GM21381 (cell line): ENCODE data around the gene HES2.
"Not testable (repeated sequence)": the region's sequence is repeated elsewhere in the genome, so short reads cannot be mapped to it uniquely, and the experiment has no call there.

Experiments
- ATAC-seq: cut with Tn5 transposase; IDR thresholded peaks from one replicate; pipeline ENCODE4 v1.9.1; 2021; ENCODE audit warnings: mild to moderate bottlenecking, moderate library complexity; ENCODE audit not compliant: unreplicated experiment

HES2 gene

DNA sequence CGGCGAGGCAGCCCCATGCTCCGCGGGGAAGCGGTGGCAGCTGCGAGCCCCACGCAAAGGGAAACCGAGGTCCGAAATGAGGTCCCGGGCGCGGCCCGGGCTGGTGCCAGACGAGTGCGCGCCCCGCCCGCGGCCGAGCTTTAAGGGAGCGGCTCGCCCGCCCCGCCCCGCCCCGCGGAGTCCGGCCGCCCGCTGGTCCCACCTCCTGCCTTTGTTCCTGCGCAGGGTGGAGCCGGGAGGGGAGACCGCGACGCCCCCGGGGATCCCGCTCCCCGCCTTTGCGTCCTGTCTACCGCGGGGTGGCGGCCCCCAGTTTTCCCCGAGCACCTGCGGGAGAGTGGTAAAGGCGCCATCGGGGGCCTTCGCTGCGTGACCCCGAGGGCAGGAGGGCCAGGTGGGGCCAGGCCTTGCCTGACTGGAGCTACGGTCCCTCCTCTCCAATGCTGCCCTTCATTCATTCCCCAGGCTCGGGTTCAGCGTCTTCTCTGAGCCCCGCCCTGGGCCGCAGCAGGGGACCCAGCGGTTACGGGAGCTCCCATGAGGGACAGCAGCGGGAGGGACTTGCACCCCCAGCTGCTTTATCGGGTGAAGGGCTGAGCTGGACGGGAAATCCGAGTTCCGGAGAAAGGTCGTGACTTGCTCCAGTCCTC lies at the start of gene HES2:
Gene HES2, minus strand, starts transcription at position 116 of the 650 bp plus-strand sequence. Its CDS starts 99 bp downstream, at position 17.
- no peak for ATAC-seq

GRCh38 chr1:6468729-6469461 lies 49.2 kb upstream of the HES2 start:
- ATAC-seq: no peak

DNA sequence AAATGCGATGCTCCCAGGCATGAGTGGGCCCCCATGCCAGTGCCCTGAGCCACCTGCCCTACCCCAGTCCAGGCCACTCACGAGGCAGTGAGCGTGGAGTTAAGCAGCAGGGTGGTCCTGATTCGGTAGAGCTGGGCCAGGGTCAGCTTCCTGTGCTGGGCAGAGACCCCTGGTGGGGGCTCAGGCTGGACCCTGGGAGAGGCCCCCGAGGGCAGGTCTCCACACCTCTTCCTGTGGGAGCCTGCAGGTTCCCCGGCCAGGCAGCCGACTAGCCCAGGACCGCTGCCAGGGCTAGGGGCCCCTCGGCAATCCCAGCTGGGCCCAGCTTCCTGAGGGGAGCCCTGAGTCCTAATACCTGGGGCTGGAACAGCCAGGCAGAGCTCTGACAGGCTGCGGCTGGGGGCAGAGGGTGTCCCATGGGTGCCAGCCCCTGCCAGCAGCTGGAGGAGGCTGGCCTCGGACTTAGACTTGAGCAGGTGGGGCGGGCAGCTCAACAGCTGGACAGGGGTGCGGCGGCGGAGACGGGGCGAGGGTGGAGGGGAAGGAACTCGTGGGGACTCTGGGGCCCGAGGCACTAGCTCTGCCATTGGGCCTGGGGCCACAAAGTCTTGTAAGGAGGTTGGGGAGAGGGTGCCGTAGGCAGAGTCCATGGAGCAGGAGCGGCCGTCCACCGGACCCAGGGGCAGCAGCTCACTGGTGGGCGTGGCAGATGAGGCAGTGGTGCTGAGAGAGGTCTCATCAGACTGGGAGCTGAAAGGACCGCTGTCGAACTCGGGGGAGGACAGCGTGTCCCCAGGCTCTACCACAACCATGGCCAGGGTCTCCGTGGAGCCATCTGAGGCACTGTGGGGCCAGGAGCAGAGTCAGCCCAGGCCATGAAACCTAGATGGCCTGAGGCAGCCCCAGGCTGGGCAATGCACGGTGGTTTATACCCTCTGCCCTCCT lies 48.3 kb upstream of the HES2 start:
- ATAC-seq: no peak

- ATAC-seq: no peak
Observed at GRCh38 chr1:6467224-6467623, 47.5 kb upstream of the HES2 start.

DNA sequence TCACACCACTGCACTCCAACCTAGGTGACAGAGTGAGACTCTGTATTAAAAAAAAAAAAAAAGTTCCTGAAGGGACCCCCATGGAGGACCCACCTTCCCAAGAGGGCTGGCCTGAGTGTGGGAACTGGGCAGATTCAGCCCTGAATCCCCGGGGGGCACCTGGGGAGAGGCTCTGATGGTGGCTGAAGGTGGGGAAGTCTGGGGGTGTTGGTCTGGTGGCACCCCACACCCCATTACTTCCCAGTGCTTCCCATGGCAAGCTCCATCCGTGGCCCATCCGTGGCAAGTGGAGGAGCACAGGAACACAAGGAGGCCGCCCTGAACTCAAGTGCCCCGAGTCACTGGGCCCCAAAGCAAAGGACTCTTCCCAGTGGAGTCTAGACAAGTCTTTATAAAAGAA lies 47.0 kb upstream of the HES2 start:
- ATAC-seq: no peak

- ATAC-seq: no peak
Observed at GRCh38 chr1:6466023-6466422, 46.3 kb upstream of the HES2 start, which contains the start of gene TNFRSF25. Gene TNFRSF25, minus strand, starts transcription at chr1:6466173. Its CDS starts 66 bp downstream, at chr1:6466107.

DNA sequence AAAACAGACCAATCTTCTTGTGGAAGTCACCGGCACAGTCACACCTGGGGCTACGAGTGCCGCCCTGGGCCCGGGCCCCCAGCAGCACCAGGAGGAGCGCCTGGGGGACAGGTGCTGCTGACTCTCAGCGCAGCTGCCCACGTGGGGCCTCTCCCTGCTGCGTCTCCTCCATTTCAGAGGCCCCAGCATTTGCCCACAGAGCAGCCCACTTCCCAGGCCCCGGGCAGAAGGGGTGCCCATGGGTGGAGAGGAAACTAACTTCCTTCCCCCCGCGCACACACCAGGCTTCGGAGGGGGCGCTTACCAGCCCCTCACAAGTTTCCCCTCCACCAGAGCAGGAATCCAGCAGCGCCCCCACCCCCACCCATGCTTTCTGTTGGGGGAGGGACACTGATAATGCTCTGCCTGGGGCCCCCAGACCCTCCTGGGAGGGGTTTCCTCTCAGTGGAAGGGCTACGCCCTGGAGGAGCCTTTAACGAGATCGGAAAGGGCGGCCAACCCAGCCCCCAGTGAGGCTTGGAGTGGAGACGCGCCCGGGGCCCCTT lies 45.8 kb upstream of the HES2 start:
- no peak for ATAC-seq

- ATAC-seq: no peak
Observed at GRCh38 chr1:6464915-6465314, 45.2 kb upstream of the HES2 start.

DNA sequence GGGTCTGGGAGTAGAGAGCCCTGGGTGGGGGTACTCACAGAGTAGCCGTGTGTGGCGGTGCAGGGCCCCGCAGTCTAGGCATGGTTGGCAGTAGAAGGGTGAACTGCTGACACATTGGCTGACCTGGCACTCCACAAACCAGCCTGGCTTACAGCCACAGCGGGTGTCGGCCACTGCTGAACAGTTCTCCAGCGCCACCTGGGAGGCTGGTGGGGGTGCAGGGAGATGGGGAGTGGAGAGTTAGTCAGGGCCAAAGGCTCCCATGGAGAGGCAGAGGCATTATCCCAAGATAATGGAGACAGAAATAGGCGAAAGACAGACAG lies 44.8 kb upstream of the HES2 start:
- ATAC-seq: no peak

DNA sequence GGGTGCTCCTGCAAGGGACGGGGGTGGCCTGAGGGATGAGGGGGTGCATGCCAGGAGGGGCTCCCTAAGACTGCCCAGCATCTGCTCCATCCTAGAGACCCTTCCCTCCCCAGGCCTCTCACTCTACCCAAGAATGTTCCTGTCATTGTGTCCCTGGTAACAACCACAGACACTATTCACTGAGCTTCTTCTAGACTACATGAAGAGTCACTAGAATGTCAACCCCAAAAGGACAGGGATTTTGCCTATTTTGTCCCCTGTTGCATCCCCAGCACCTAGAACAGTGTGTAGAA lies 43.3 kb upstream of the HES2 start:
- ATAC-seq: no peak

GRCh38 chr1:6462412-6463119 lies 42.8 kb upstream of the HES2 start:
- ATAC-seq: no peak

- ATAC-seq: no peak
Observed at GRCh38 chr1:6461538-6462411, 42.1 kb upstream of the HES2 start.

DNA sequence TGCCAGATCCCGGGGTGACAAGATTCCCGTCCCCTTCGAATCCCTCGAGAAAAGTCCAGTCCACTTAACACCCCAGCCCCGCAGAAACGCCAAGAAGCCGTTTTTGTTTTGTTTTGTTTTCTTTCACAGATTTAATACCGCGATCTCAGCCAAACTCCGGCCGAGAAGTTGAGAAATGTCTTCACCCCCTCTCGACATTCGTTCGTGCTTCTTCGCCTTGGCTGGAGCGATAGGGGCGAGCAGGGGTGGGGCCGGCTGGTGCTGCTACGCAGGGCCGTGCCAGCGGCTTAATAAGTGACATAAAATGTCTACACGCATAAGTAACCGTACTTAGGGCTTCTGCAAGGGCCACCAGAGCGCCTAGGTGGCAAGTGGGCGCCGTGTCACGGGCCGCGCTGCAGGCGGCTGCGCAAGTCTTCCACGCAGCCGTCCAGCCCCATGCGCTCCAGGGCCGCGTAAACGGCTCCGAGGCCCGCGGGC lies 41.4 kb upstream of the HES2 start:
- no peak for ATAC-seq

GRCh38 chr1:6460301-6461050 lies 40.8 kb upstream of the HES2 start:
- ATAC-seq: no peak

- no peak for ATAC-seq
Observed at GRCh38 chr1:6459850-6460265, 40.1 kb upstream of the HES2 start.

DNA sequence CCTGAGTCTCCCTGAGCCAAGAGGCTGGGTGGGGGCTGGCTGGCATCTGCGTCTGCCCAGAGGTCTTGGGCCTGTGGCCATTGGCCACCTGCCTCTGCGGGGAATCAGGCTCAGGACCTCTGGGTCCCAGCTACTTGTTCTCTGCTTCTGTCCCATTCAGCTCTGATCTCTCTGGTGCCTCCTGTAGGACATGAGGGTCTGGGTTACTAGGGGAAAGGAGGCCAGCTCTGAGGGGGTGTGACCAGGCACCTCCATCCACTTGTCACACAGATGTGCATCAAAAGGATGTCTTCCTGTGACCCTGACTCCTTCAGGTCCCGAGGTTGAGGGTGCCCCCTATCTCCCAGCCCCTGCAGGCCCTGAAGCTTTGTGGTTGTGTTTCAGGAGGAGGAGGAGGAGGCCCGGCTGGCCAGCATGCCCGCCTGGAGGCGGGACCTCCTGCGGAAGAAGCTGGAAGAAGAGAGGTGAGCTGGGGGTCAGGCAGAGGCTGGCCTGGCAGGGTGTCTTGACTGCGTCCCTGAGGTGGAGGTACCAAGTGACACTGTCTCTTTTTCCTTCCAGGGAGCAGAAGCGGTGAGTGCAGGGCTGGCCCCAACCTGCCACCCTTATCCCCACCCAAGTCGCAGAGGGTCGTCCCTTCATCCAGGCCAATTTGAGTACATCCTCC lies 37.2 kb upstream of the HES2 start:
- ATAC-seq: no peak

- ATAC-seq: not testable (repeated sequence)
Observed at GRCh38 chr1:6455752-6456520, 36.2 kb upstream of the HES2 start.
